Bronchus fibroblast of lung (primary cell): ENCODE measurements around the gene SPIRE1. TPM values are rescaled to one million over a fixed set of nuclear protein-coding genes. Genes with fewer than 3 reads are reported as not detected.

Experiments used
- total RNA-seq: library from RNA; depleted of rRNA; stranded (reverse); fragments of >200 nt; gene quantifications from 2 replicates; pipeline ENCODE4 v1.2.3, GENCODE V29; 2015

Gene SPIRE1
- 9.7 and 10.4 TPM in 2 replicates for total RNA-seq

DNA sequence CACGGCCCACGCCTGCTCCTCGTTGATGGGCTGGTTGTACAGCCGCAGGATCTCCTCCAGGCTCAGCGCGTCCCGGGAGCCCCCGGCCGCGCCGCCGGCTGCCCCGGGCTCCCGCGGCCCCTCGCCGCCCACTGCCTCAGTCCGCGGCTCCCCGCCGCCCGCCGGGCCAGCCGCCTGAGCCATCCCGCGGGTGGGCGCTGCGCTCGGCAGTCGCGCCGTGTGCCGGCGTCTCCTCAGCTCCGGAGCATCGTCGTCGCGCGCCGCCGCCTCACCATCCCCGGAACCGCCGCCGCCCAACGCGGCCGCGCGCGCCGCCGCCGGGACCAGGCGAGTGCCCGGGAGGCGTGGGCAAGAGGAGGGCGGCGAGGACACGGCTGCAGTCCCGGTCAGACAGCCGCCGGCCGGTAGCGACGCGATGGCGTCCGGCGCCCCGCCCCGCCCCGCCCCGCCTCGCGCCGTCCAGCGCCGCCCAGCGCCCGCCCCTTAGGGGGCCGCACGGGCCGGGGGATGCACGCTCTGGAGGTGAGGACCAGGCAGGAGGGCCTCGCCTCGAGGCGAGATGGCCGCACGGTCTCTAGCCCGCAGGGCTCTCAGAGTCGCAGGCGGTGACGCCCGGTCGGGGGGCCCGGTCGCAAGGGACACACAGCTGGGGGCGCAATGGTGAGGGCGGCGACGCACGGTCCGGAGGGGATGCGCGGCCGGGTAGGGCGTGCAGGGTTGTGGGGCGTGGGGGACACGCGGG is at the start of gene SPIRE1:
Gene SPIRE1 (minus strand): TSS at position 424 of the 742 bp plus-strand sequence. CDS start 241 bp downstream, at position 183.

DNA sequence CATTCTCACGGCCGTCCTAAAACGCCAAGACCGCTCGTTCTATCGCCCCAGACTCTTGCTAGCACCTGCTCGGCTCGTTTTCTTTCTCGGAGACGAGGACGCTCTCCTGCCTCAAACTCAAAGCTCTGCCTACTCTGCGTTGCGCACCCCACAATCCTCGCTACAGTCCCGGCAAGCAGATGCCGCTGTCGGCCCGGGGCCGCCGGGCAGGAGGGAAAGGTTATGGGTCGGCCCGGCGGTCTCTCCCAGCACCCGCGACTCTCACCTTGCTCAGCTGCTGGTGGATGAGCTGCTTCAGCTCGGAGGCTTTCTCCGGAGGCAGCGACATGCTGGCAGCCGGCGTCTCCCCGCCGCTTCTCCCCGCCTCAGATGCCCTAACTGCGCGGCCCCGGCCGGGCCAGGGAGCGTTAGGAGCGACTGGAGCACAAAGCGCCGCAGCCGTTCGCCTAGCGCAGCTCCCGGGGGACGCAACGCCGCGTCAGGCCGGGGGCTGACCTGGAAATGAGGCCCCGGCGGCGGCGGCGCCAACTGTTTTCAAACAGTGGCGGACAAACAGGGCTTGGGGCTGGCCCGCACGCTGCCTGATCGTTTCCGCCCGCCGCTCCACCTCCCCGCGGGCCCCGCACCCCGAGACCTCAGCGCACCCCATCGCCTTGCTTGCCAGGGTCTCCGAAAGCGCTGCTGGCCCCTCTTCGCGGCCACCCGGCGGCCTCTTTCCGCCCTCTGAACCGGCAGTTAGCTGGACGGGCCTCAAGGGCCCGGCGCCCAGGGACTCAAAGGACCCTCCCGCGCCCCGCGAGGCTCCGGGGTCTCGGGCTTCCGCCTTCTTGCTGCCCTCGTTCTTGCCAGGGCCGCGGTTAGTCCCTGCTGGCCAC is 44.6 kb upstream of the SPIRE1 start, which contains the start of the genes CEP76 and PSMG2:
Gene CEP76 (minus strand): TSS at position 503 of the 875 bp plus-strand sequence. CDS start 175 bp downstream, at position 328.
Gene PSMG2 (plus strand): TSS at position 822 of the 875 bp plus-strand sequence. CDS start 66 bp downstream, outside the sequence.

Other genes starting within 250 kb of the SPIRE1 start
- 7.6 and 8.5 TPM in 2 replicates for gene CEP76, start 44.6 kb upstream of the SPIRE1 start, total RNA-seq
- 74.0 and 86.8 TPM in 2 replicates for gene PSMG2, start 44.9 kb upstream of the SPIRE1 start, total RNA-seq
- gene PTPN2, start 226.1 kb upstream of the SPIRE1 start, total RNA-seq = 22.0 and 29.1 TPM in 2 replicates